GM12873 (cell line): Measurements from ENCODE around the gene XIST.

Experiments used
- TF ChIP-seq, protein P1 (sequence below): IDR thresholded peaks from 2 replicates; pipeline ENCODE4 v1.5.1; 2012; ENCODE audit warnings: low read depth, mild to moderate bottlenecking, moderate library complexity, low read length, control low read depth; ENCODE audit not compliant: insufficient read depth; ENCODE audit errors: missing control alignments

Gene XIST

DNA sequence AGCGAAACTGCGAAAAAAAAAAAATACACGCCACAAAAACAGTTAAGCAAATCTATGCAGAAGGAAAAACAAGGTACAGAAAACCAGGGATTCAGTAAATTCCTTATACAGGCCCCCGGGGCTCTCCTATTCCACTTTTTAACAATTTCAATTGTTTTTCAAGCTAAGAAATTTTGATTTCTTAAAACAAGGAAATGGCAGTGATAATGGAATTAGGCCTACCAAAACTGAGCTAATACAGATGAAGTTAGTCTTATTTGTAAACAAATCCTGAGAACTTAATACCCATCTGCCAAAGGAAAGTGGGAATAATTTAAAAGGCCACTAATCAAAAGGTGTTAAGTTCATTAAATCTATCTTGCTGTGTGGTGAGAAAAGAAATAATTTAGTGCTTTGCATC is 20.2 kb downstream of the XIST start:
- TF ChIP-seq, protein P1, sequence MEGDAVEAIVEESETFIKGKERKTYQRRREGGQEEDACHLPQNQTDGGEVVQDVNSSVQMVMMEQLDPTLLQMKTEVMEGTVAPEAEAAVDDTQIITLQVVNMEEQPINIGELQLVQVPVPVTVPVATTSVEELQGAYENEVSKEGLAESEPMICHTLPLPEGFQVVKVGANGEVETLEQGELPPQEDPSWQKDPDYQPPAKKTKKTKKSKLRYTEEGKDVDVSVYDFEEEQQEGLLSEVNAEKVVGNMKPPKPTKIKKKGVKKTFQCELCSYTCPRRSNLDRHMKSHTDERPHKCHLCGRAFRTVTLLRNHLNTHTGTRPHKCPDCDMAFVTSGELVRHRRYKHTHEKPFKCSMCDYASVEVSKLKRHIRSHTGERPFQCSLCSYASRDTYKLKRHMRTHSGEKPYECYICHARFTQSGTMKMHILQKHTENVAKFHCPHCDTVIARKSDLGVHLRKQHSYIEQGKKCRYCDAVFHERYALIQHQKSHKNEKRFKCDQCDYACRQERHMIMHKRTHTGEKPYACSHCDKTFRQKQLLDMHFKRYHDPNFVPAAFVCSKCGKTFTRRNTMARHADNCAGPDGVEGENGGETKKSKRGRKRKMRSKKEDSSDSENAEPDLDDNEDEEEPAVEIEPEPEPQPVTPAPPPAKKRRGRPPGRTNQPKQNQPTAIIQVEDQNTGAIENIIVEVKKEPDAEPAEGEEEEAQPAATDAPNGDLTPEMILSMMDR: no peak

- TF ChIP-seq, protein P1: no peak
Measured at GRCh38 chrX:73831500-73831899, 21.0 kb downstream of the XIST start.

GRCh38 chrX:73830489-73831414 is 21.8 kb downstream of the XIST start:
- TF ChIP-seq, protein P1: no peak

GRCh38 chrX:73829890-73830466 is 22.5 kb downstream of the XIST start:
- TF ChIP-seq, protein P1: no peak

- TF ChIP-seq, protein P1: no peak
Measured at GRCh38 chrX:73828080-73828720, 24.3 kb downstream of the XIST start.

DNA sequence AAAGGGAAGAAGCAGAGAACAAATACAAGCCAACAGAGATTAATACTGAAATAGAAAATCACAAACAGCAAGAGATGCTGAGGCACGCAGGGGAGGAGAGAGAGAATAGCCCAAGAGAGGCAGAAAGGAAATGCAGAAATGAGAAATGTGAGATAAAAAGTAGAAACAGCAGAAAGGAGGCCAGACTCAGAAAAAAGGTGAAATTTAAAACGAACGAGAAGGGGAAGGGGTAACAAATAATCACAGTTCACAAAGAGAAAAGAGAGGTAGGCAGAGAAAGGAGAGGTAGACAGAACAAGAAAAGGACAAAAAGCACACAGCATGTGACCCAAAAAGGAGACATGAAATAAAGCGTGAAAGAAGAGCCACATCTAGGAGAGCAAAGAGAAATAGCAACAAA is 25.1 kb downstream of the XIST start:
- TF ChIP-seq, protein P1: no peak

GRCh38 chrX:73826996-73827395 is 25.5 kb downstream of the XIST start:
- TF ChIP-seq, protein P1: no peak
